ENCODE results near the gene OXSR1.
"Not testable (repeated sequence)": the region's sequence is repeated elsewhere in the genome, so short reads cannot be mapped to it uniquely, and the experiment has no call there.

Gene OXSR1

GRCh38 chr3:38283810-38284755 lies 118.7 kb downstream of the OXSR1 start:
- no peak for TF ChIP-seq CTCF (IDR thresholded peaks at IDR 0.05; ENCODE audit: control extremely low read depth, extremely low read depth, low read depth, missing control alignments)

GRCh38 chr3:38284756-38285150 lies 119.4 kb downstream of the OXSR1 start:
- TF ChIP-seq CTCF (IDR thresholded peaks at IDR 0.05; ENCODE audit: control extremely low read depth, extremely low read depth, low read depth, missing control alignments): no peak
- CTCF ChIA-PET: no interaction called here
- DNase-seq (ENCODE audit: extremely low spot score): no peak
- POLR2A ChIA-PET: no interaction called here

More at GRCh38 chr3:38283810-38284755, 118.7 kb downstream of the OXSR1 start:
- POLR2A ChIA-PET: no interaction called here
- no peak for DNase-seq (ENCODE audit: extremely low spot score)
- CTCF ChIA-PET: no interaction called here

- CTCF ChIA-PET: interaction anchor here (1.3 to 4.4 kb wide), 4 partner anchors 9 to 170 kb away, joined by 3 to 21 read pairs (median 4); no protein-coding TSS in a partner anchor
- DNase-seq (ENCODE audit: extremely low spot score); POLR2A ChIA-PET: not testable (repeated sequence)
Observed at GRCh38 chr3:38289286-38290217, 124.2 kb downstream of the OXSR1 start.

- DNase-seq (ENCODE audit: extremely low spot score); POLR2A ChIA-PET: not testable (repeated sequence)
- CTCF ChIA-PET: interaction anchor here (0.9 to 4.5 kb wide), 6 partner anchors 9 to 180 kb away, joined by 3 to 21 read pairs (median 8); partner anchors contain the start of genes ACAA1 and SLC22A14
Observed at GRCh38 chr3:38297053-38297452, 131.7 kb downstream of the OXSR1 start.

GRCh38 chr3:38297537-38297936 lies 132.2 kb downstream of the OXSR1 start:
- no peak for DNase-seq (ENCODE audit: extremely low spot score)
- TF ChIP-seq CTCF (IDR thresholded peaks at IDR 0.05; ENCODE audit: control extremely low read depth, extremely low read depth, low read depth, missing control alignments): no peak
- ChIA-PET POLR2A (no interaction called here), CTCF (interaction anchor here (0.7 to 4.5 kb wide), 25 partner anchors 10 to 354 kb away, joined by 3 to 40 read pairs (median 5); partner anchors contain the start of genes ACAA1, MYD88, OXSR1 and SLC22A14)

GRCh38 chr3:38297947-38298711 lies 132.8 kb downstream of the OXSR1 start:
- peak; percentile 20 for DNase-seq (ENCODE audit: extremely low spot score)
- POLR2A ChIA-PET: no interaction called here
- TF ChIP-seq CTCF (IDR thresholded peaks at IDR 0.05; ENCODE audit: control extremely low read depth, extremely low read depth, low read depth, missing control alignments): peak; percentile 38
- CTCF ChIA-PET: interaction anchor here (0.6 to 4.5 kb wide), 25 partner anchors 10 to 388 kb away, joined by 3 to 40 read pairs (median 5); partner anchors contain the start of genes ACAA1, MYD88, OXSR1 and SLC22A14
